GM18868 (cell line): ENCODE measurements around the gene LY9.
A peak's percentile ranks its signal among the peaks of the same experiment; 100 is the strongest.

Source experiments
- ATAC-seq: cut with Tn5 transposase; IDR thresholded peaks from one replicate; pipeline ENCODE4 v1.9.1; 2021; ENCODE audit warnings: mild to moderate bottlenecking, moderate library complexity; ENCODE audit not compliant: unreplicated experiment

The LY9 gene, protein sequence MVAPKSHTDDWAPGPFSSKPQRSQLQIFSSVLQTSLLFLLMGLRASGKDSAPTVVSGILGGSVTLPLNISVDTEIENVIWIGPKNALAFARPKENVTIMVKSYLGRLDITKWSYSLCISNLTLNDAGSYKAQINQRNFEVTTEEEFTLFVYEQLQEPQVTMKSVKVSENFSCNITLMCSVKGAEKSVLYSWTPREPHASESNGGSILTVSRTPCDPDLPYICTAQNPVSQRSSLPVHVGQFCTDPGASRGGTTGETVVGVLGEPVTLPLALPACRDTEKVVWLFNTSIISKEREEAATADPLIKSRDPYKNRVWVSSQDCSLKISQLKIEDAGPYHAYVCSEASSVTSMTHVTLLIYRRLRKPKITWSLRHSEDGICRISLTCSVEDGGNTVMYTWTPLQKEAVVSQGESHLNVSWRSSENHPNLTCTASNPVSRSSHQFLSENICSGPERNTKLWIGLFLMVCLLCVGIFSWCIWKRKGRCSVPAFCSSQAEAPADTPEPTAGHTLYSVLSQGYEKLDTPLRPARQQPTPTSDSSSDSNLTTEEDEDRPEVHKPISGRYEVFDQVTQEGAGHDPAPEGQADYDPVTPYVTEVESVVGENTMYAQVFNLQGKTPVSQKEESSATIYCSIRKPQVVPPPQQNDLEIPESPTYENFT

DNA sequence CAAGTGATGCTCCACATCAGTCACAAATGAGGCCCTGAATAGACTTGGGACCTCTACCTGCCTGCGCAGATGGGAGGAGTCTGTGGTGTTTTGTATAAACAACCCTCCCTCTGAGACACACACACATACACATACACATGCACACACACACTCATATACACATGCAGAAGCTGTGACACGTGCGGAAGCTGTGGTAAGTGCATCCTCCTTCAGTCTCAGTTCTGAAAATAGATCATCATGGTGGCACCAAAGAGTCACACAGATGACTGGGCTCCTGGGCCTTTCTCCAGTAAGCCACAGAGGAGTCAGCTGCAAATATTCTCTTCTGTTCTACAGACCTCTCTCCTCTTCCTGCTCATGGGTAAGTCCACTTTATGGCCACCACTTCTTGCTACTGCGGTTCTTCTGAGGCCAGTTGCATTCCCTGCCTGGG lies at the start of gene LY9:
LY9 (plus strand) TSS at position 224 of the 433 bp plus-strand sequence; CDS start at position 238, 14 bp downstream.
- peak; percentile 78 for ATAC-seq

DNA sequence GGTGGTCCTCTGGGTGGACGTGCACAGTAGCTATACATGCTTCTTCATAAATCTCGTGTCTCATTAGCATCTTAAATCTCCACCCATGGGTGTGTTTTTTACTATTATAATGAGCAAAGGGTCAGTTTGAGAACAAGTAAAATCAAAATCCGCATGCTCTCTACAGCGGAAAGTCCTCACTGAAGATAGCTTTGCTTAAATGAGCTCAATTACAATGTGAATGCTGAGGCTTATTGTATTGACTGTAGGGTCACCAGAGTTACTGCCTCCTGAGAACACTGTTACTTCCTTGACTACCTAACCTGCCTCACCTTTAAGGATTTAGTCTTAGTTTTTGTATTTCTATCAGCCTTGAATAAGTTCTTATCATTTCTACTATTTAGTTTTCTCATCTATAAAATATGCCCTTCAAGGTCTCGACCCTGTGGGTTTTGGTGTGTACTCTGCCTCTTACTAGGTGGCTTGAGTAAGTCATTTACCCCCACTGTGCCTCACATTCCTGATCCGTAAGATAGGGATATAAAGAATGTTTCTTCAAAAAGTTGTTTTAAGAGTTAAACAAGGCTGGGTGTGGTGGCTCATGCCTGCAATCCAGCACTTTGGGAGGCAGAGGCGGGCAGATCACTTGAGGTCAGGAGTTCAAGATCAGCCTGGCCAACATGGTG lies 49.0 kb upstream of the LY9 start:
- no peak for ATAC-seq

DNA sequence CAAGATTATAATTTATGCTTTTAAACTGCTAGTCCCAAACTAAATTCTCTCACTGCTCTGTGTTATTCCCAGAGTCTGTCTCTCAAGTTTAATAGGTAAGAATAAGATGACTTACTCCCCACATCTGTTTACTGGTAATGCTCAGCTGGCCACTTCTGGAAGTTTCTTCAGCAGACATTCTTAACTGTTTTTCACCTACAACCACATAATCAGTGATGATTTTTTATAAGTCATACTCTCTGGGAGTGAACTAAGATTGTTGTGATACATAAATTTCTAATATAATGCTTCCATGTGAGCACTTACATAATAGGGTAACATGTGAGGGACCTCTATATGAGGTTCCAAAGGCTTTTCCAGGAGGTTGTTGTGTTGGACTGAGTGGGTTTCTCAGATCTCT lies 48.3 kb upstream of the LY9 start:
- ATAC-seq = no peak

- ATAC-seq = no peak
Observed at GRCh38 chr1:160748181-160748877, 47.6 kb upstream of the LY9 start.

GRCh38 chr1:160748878-160749269 lies 47.1 kb upstream of the LY9 start:
- no peak for ATAC-seq

- ATAC-seq = no peak
Observed at GRCh38 chr1:160750608-160751007, 45.4 kb upstream of the LY9 start.

- no peak for ATAC-seq
Observed at GRCh38 chr1:160752406-160752805, 43.6 kb upstream of the LY9 start.

DNA sequence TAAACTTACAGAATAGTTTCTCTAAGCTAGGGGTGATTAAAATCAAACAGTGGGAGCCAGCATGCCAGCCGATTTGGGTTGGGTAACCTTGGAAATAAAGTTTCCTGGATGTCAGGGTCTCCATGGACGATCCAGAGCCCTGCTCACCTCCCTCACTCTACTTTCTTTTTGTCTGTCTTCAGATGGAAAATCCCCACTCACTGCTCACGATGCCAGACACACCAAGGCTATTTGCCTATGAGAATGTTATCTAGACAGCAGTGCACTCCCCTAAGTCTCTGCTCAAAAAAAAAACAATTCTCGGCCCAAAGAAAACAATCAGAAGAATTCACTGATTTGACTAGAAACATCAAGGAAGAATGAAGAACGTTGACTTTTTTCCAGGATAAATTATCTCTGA lies 43.0 kb upstream of the LY9 start:
- no peak for ATAC-seq

DNA sequence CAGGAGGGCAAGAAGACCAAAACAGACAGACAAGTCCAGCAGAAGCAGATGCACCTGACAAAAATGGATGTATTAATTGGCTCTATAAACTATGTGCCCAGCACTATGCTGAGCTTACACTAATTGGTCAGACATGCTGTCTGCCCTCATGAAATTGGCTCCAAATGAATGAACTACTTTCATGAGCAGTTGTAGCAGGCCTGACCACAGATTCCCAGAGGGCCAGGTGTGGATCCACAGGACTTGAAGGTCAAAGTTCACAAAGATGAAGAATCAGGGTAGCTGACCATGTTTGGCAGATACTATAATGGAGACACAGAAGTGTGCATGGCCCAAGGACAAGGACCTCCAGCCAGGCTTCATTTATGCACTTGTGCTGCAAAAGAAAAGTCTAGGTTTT lies 42.4 kb upstream of the LY9 start:
- ATAC-seq = no peak

DNA sequence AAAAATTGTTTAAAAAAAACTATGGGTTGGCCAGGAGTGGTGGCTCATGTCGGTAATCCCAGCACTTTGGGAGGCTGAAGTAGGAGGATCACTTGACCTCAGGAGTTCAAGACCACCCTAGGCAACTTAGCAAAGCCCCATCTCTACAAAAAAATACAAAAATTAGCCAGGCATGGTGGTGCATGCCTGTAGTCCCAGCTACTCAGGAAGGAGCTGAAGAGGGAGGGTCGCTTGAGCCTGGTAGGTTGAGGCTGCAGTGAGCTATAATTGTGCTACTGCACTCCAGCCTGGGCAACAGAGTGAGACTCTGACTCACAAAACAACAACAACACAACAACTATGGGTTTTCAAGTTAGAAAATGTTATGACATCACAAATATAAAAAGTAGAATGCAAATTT lies 40.5 kb upstream of the LY9 start:
- ATAC-seq = no peak

DNA sequence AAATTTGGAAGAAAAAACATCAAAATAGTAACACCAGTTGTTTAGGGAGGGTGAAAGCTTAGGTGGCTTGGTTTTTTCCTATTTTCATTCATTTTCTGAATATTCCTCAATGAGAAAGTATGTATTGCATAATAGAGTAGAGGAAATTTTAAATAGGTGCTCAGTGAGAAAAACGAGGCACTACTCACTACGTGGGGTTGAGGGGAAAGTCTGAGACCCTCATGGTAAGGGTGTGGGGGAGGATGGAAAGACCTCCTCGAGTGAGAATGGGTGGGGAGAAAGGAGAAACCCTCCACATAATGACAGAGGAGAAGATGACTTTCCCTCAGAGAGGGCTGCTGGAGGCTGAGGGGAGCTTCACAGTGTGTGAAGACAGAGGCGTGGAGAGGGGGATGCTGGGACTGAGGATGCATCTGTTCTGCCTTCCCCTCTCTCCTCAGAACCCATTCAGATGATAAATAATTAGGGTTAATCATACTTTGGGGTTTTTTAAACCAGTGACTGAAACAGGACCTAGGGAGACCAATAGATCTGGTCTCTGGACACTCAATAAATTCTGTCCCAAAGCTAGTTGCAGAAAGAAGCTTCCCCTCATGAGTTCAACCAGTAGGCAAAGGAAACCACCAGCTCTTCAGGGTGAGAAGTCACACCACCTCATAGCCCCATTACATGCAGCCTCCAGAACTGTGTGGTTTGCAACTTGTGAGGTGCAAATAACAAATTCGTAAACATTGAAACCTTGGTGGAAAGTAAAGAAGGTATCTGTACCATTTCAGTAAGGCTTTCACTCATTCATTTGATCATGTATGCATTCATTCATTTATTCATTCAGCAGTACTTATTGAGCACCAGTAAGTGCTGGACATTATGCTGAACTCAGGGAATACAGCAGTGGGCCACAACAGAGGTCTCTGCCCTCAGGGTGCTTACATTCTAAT lies 39.8 kb upstream of the LY9 start:
- peak; percentile 41 for ATAC-seq

GRCh38 chr1:160756849-160757201 lies 39.1 kb upstream of the LY9 start:
- no peak for ATAC-seq

- ATAC-seq = no peak
Observed at GRCh38 chr1:160758521-160758920, 37.5 kb upstream of the LY9 start.

DNA sequence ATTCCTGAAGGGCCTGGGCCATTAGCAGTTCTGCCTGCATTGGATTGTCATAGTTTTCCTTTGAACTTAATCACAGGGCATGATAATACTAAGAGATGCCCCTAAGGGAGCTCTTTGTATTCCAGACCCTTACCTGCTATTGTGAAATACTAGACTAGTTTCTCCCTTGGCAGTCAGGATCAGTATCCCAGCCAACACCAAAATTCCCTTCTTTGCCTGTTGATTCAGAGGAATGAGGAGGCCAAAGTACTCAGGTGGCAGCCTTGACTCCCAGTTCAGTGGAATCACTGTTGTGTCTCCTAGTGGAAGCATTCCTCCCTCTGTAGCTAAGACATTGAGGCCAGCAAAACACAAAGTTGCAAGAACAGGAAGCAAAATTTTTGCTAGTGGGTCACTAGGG lies 36.2 kb upstream of the LY9 start:
- ATAC-seq = no peak

GRCh38 chr1:160761046-160761445 lies 34.9 kb upstream of the LY9 start:
- ATAC-seq = no peak

GRCh38 chr1:160761886-160762285 lies 34.1 kb upstream of the LY9 start:
- ATAC-seq = no peak

- ATAC-seq = no peak
Observed at GRCh38 chr1:160763993-160764392, 32.0 kb upstream of the LY9 start.

DNA sequence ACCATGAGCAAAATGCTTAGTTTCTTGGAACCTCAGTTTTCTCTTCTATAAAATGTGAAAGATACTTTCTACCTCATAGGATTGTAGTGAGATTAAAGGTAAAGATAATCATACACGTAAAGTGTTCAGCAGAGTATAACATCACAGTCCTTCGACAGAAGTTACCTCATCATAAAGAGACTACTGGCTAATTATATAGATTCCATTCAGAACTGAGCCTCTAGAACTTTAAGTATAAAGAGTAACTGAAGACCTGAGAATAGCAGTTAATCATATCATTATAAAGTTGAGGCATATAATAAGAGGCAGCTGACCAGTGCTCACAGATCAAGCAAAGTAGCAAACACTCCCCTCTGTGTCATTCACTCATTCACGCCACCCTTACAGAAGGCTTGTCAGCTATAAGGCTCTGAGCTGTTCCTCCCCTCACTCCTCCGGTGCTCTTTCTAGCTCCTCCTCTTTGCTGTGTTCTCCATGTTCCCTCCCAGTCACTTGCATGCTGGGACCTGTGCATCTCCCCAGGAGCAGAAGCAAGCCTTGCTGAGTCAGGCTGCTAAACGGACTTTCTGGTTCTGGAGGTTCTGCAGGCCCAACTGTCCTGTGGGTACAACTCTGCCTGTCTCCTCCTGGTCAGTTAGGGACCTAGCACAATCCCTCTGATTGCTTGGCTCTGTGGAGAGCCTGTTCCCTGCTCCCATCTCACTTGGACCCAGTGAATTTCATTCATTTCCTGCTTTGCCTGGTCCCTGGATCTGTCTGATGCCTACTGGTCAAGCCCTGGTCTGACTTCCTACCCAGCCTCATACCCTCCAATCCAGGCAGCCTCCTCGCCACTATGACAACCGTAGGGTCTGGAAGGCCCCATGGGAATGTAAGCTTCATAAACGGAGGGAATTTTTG lies 28.3 kb upstream of the LY9 start:
- ATAC-seq = peak; percentile 67

DNA sequence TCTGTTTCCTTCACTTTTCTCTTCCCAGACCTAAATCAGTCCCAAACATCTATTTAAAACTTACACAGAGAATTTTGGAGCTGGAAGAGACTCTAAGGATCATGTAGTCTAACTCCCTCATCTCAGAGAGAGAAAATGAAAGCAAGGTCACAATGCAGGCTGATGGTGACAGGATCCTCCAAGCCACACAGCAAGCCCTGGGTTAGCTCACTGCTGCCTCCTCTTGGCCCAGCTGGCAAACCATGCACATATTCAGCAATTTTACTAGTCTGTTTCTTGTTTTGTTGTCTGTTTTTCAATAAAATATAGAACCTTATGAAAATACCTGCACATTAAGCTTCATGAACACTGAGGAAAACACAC lies 27.7 kb upstream of the LY9 start:
- peak; percentile 80 for ATAC-seq
